ENCODE results near the gene TSSC4.

TSSC4 gene

GRCh38 chr11:2412323-2412722, 11.8 kb downstream of the TSSC4 start:
- TF ChIP-seq FOXP2 (optimal IDR thresholded peaks at IDR 0.05; ENCODE audit: borderline replicate concordance, extremely low read depth, extremely low read length, insufficient read depth) = no peak
- no peak for TF ChIP-seq SIN3A (IDR thresholded peaks at IDR 0.05; ENCODE audit: borderline replicate concordance, insufficient read depth, low read length)
- TF ChIP-seq POLR2AphosphoS5 (IDR thresholded peaks at IDR 0.05; ENCODE audit: low read depth, low read length) = no peak
- TF ChIP-seq REST (IDR thresholded peaks at IDR 0.05; ENCODE audit: insufficient read depth in 1 of 2, low read depth in 2 of 2, low read length in 2 of 2) = no peak
- TF ChIP-seq TAF1 (IDR thresholded peaks at IDR 0.05; ENCODE audit: borderline replicate concordance, insufficient read depth, low read length) = no peak

GRCh38 chr11:2413742-2414579, 13.4 kb downstream of the TSSC4 start:
- TF ChIP-seq REST (IDR thresholded peaks at IDR 0.05; ENCODE audit: insufficient read depth in 1 of 2, low read depth in 2 of 2, low read length in 2 of 2) = no peak
- no peak for TF ChIP-seq TAF1 (IDR thresholded peaks at IDR 0.05; ENCODE audit: borderline replicate concordance, insufficient read depth, low read length)
- TF ChIP-seq FOXP2 (optimal IDR thresholded peaks at IDR 0.05; ENCODE audit: borderline replicate concordance, extremely low read depth, extremely low read length, insufficient read depth) = no peak
- no peak for TF ChIP-seq SIN3A (IDR thresholded peaks at IDR 0.05; ENCODE audit: borderline replicate concordance, insufficient read depth, low read length)
- no peak for TF ChIP-seq POLR2AphosphoS5 (IDR thresholded peaks at IDR 0.05; ENCODE audit: low read depth, low read length)

DNA sequence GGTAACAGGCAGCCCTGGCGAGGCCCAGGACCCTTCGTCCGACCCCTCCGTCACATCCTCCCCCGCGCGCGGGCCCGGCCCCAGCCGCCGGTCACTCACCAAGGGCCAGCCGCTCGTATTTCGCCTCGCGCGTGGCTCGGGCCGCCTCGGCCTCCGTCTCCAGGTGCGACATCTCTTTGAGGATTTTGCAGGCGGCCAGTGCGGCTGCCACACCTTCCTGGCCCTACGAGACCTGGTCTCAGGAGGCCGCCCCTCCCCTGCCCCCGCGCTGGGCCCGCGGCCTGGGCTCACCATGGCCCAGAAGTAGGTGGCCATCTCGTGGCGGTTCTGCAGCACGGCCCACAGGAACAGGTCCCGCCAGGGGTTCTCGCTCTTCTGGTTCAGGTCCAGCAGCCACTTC, 14.1 kb downstream of the TSSC4 start:
- TF ChIP-seq FOXP2 (optimal IDR thresholded peaks at IDR 0.05; ENCODE audit: borderline replicate concordance, extremely low read depth, extremely low read length, insufficient read depth) (no peak), REST (IDR thresholded peaks at IDR 0.05; ENCODE audit: insufficient read depth in 1 of 2, low read depth in 2 of 2, low read length in 2 of 2) (no peak), TAF1 (IDR thresholded peaks at IDR 0.05; ENCODE audit: borderline replicate concordance, insufficient read depth, low read length) (no peak), POLR2AphosphoS5 (IDR thresholded peaks at IDR 0.05; ENCODE audit: low read depth, low read length) (no peak), SIN3A (IDR thresholded peaks at IDR 0.05; ENCODE audit: borderline replicate concordance, insufficient read depth, low read length) (no peak)

DNA sequence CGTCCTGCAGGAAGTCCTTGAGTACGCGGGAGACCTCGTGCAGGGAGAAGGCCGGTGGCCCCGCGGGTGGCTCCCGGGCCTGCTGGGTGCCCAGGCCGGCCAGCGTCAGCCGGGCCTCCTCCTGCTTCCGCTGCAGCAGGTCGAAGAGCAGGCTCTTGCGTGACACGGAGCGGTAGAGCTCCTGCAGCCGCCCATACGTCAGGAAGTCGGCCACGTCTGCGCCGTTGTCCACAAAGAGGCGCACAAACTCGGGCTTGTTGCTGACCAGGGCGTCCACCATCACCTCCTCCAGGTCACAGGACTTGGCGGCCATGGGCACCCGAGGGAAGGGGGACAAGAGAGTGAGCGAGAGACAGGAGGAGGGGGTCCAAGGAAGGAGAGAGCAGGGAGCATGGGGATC, 14.6 kb downstream of the TSSC4 start:
- TF ChIP-seq FOXP2 (optimal IDR thresholded peaks at IDR 0.05; ENCODE audit: borderline replicate concordance, extremely low read depth, extremely low read length, insufficient read depth) (no peak), SIN3A (IDR thresholded peaks at IDR 0.05; ENCODE audit: borderline replicate concordance, insufficient read depth, low read length) (no peak), REST (IDR thresholded peaks at IDR 0.05; ENCODE audit: insufficient read depth in 1 of 2, low read depth in 2 of 2, low read length in 2 of 2) (no peak), TAF1 (IDR thresholded peaks at IDR 0.05; ENCODE audit: borderline replicate concordance, insufficient read depth, low read length) (no peak), POLR2AphosphoS5 (IDR thresholded peaks at IDR 0.05; ENCODE audit: low read depth, low read length) (no peak)
